NCI-H524 treated with DMSO at 0.1 percent for 48 hours (cell line): ENCODE results near the gene ATP5F1C.
"Not testable (repeated sequence)": the region's sequence is repeated elsewhere in the genome, so short reads cannot be mapped to it uniquely, and the experiment has no call there.

Experiments used
- DNase-seq: peaks from one replicate; lab custom pipeline; 2025; lab: John Stamatoyannopoulos, UW

The ATP5F1C gene

GRCh38 chr10:7787857-7788638 lies at the start of gene ATP5F1C, which contains the start of gene KIN:
Gene ATP5F1C (plus strand): TSS chr10:7788177. CDS start chr10:7788208, 31 bp downstream.
Gene KIN (minus strand): TSS chr10:7787993. CDS start chr10:7787933, 60 bp downstream.
- DNase-seq, result peak; percentile 33

DNA sequence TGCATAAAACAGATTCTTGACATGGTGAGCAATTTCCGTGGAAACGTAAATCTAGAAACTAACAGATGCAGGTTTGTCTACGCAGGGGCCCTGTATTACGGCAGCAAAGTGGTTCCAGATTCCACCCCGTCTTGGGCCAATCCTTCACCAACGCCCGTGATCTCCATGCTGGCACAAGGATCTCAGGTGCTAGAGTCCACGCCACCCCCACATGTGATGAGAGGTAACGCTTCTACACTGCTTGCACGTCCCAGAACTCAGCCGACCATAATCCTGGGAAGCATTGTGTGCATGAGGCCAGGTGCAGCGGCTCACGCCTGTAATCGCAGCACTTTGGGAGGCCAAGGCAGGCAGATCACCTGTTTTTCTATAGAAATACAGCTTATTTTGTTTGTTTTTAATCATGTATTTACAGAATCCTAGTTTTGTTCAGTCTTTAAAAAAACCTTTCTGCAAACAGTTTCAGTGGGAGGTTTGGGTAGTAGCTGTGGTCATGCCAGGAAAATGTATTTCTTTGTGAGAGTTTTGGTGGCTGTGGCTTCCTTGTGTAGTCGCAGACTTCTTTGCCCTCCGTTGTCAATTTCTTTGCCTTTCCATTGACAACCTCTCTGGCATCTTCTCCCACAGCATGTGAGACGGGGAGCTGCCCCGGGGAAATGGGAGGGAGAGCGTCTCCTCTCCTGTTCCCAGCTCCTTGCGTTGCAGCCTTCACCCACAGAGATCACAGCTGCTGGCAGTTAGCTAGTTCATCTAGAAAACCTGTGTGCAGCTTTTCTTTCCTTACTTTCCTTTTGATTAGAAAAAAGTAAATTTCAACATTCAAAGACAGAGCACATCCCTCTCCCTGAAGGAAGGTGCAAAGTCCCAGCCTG lies 49.2 kb upstream of the ATP5F1C start:
- no peak for DNase-seq

GRCh38 chr10:7744307-7744706 lies 43.7 kb upstream of the ATP5F1C start:
- DNase-seq, result no peak

- not testable (repeated sequence) for DNase-seq
These were observed 39.3 kb upstream of the ATP5F1C start for GRCh38 chr10:7748637-7749036.

DNA sequence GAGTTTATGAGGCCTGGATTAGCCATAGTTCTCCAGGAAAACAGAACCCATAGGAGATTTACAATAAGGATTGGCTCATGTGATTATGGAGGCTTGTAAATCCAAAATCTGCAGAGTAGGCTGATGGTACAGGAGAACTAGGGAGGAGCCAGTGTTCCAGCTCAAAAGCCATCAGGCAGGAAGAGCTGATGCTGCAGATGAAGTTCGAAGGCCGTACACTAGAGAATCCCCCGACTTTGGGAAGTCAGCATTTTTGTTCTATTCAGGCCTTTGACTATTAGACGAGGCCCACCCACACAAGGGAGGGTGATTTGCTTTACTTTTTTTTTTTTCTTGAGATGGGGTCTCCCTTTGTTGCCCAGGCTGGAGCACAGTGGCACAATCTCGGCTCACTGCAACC lies 37.8 kb upstream of the ATP5F1C start:
- no peak for DNase-seq

- DNase-seq, result no peak
These were observed 35.7 kb upstream of the ATP5F1C start for GRCh38 chr10:7752251-7752650.

GRCh38 chr10:7755103-7755502 lies 32.9 kb upstream of the ATP5F1C start:
- no peak for DNase-seq

- no peak for DNase-seq
These were observed 31.5 kb upstream of the ATP5F1C start for GRCh38 chr10:7756360-7756992.

DNA sequence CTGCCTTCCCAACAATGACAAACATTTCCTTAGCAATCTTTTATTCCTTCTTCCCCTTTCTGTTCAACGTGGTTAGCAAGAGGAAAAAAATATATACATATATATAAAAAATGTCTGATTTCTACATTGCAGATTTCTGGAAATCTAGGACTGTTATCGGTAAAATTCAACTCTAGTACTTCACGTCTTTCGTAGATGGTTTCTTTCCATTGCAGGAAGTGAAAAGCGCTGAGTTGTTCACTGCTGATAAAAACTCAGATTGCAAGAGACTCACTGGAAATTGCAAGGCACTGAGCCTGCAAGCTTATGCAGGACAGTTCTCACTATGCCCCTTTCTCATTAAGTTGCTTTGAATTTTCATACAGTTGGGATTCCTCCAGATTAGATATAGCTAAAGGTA lies 24.0 kb upstream of the ATP5F1C start:
- no peak for DNase-seq

GRCh38 chr10:7766241-7766640 lies 21.7 kb upstream of the ATP5F1C start:
- no peak for DNase-seq

- DNase-seq, result no peak
These were observed 20.8 kb upstream of the ATP5F1C start for GRCh38 chr10:7767209-7767608.

GRCh38 chr10:7768417-7768816 lies 19.6 kb upstream of the ATP5F1C start:
- DNase-seq, result no peak

- DNase-seq, result no peak
These were observed 13.9 kb upstream of the ATP5F1C start for GRCh38 chr10:7773845-7774801.

DNA sequence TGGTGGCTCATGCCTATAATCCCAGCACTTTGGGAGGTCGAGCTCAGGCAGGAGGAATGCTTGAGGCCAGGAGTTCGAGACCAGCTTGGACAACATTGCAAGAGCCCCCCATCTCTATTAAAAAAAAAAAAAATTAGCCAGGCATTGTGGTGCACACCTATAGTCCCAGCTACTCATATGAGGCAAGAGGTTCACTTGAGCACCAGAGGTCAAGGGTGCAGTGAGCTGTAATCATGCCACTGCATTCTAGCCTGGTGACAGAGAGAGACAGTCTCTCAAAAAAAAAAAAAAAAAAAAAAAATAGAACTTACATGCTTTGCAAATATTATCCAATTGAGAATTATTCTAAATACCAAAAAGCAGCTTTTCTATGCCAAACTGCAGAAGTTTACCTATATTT lies 11.2 kb upstream of the ATP5F1C start:
- no peak for DNase-seq

- not testable (repeated sequence) for DNase-seq
These were observed 5.8 kb upstream of the ATP5F1C start for GRCh38 chr10:7782194-7782593.

DNA sequence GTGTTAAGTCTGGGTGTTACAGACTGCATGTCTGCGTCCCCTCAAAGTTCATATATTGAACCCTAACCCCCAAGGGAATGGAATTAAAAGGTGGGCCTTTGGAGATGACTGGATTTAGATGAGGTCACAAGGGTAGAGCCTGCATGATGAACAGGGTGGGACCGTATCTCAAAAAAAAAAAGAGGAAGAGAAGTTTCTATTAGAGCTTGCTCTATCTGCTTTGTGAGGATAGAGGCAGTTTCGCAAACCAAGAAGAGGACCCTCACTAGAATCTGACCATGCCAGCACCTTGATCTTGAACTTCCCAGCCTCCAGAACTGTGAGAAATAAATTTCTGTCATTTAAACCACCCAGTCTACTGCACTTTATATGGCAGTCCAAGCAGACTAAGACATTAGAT lies 1.5 kb upstream of the ATP5F1C start:
- no peak for DNase-seq

DNA sequence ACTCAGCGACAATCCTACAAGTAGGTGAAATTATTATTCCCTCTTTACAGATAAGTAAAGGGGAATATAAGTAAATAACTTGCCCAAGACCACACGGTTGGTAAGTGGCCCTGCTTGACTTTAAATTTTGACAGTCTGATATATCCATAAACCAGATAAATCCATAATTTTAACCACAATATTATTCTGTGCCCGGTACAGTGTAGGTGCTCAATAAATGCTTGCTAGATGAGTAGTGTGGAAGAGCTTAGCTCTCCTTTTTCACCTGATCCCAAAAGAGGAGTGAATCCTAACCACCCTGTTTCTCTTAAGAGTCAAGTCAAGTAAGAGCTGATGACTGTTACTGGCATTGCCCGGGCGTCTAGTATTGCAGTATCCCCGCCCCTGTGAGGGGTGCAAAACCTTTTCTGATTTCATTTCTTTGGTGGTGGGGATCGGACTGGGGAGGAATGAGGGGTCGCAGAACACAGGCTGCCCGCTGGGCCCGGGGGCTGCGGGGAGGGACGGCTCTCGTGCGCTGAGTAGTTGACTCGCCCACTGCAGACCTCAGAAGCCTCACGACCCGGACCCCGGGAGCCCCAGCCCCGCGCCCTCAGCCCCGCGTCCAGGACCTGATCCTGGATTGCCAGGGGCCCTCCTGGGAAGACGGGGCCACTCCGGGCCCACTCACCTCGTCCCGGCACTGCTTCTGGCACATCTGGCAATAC lies 674 bp upstream of the ATP5F1C start:
- no peak for DNase-seq

GRCh38 chr10:7788639-7789286 lies 786 bp downstream of the ATP5F1C start:
- DNase-seq, result no peak

DNA sequence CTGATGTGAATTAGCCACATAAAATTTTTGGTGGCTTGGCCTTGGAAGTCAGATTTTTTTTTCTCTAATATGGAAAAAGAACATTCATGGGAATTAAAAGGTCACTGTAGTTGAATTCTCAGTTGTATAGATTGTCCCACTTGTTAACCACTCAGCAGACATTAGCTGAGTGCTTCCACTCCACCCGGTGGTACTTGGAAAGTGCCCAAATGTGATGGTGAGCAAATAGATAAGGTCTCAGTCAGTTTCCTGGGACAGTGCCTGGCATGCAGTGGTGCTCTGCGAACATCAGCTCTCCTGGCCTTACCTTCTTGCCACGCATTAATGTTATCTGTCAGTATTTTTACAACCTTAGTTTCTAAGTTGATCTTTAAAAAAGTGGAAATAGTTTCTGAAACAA lies 1.4 kb downstream of the ATP5F1C start:
- no peak for DNase-seq

- DNase-seq, result no peak
These were observed 4.6 kb downstream of the ATP5F1C start for GRCh38 chr10:7792541-7792940.
